Measurements from ENCODE around the gene ZBTB37.
"Not testable (repeated sequence)": the region's sequence is repeated elsewhere in the genome, so short reads cannot be mapped to it uniquely, and the experiment has no call there.

ZBTB37 gene

GRCh38 chr1:173868266-173869020 is at the start of gene ZBTB37:
TSS of gene ZBTB37 (plus strand) at chr1:173868380. CDS start at chr1:173870226, 1,846 bp downstream.
- peak; percentile 97 for DNase-seq

GRCh38 chr1:173818459-173818858 is 49.7 kb upstream of the ZBTB37 start:
- no peak for DNase-seq

DNA sequence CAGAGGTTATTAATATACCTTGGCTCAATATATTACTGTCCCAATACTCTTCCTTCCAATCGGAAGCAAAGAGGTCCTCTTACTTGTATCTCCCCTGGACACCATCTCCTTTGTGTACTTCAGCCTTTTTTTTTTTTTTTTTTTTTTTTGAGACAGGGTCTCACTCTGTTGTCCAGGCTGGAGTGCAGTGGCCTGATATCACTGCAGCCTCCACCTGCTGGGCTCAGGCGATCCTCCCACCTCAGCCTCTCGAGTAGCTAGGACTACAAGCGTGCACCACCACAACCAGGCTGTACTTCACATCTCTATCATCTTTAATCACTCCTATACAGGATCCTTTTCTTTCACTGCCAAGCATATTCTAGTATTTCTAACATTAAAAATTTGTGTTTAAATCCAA is 46.5 kb upstream of the ZBTB37 start:
- DNase-seq: no peak

- no peak for DNase-seq
Observed at GRCh38 chr1:173823781-173824314, 44.3 kb upstream of the ZBTB37 start.

- peak; percentile 94 for DNase-seq
Observed at GRCh38 chr1:173824315-173825081, 43.7 kb upstream of the ZBTB37 start, which contains the start of the genes CENPL and DARS2. TSS of gene CENPL (minus strand) at chr1:173824883. CDS start at chr1:173811299, 13,584 bp downstream. TSS of gene DARS2 (plus strand) at chr1:173824673. CDS start at chr1:173825230, 557 bp downstream.

- DNase-seq: no peak
Observed at GRCh38 chr1:173827611-173828010, 40.6 kb upstream of the ZBTB37 start.

DNA sequence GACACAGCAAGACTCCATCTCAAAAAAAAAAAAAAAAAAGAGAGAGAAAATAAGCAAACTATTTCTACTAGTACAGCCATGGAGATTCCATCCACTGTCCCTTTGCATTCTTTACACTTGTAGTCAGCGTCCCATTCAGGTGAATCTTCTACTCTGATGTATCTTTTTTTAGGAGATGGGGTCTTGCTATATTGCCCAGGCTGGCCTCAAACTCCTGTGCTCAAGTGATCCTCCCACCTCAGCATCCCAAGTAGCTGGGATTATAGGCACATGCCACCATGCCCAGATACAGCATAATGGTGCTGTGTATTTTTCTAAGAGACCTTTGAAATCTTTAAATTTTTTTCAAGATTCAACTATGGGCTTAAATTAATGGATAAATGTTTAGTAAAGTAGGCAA is 35.4 kb upstream of the ZBTB37 start:
- no peak for DNase-seq

DNA sequence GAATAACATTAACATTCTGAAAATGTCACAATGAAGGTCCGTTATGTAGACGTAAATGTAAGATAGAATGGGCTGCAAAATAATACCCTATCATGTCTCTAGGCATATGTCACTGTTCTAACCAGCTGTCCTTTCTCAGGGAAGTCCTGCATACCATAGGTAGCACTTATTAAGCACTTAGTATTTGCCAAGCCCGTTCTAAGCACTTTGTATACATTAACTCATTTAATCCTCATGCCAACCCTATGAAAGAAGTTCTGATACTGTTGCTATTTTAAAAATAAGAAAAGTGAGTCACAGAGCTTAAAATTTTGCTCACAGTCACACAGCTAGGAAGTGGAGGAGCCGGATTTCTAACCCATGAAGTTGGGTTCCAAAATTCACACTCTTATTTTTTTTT is 16.1 kb upstream of the ZBTB37 start:
- no peak for DNase-seq

DNA sequence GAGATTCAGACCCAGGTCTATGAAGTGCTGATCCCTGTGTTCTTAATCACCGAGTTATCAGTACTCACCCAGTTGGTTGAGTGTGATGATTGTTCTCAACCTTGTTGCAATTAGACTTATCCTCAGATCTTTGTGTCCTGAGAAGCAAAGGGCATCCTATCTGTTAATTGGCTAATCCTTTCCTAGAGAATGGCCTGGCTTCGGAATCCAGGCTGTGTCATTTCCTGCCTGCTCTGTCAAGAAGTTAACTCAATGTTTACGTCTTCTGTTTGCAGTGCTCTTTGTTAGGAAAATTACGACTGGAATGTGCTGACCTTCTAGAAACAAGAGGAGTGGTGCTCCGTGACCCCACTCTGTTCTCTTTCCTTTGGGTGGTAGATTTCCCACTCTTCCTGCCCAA is 15.1 kb upstream of the ZBTB37 start:
- DNase-seq: no peak

- no peak for DNase-seq
Observed at GRCh38 chr1:173856014-173856413, 12.2 kb upstream of the ZBTB37 start.

DNA sequence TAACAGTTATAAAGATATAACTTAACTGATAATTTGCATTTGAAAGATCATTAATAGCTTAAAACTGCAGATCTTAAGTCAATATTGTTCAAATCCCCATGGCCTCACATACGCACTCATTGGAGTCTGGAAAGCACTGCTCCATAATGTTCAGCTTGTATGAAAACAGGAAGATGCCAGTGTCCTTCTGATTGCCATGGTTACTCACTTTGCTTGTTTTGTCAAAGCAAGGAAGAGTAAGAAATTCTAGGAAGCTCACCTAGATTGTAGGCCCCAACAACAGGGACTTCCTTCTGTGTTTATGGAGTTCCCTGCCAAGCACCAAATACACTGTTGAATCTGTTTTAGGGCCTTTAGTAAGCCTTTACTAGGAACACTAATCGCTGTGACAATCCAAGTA is 11.3 kb upstream of the ZBTB37 start:
- no peak for DNase-seq

DNA sequence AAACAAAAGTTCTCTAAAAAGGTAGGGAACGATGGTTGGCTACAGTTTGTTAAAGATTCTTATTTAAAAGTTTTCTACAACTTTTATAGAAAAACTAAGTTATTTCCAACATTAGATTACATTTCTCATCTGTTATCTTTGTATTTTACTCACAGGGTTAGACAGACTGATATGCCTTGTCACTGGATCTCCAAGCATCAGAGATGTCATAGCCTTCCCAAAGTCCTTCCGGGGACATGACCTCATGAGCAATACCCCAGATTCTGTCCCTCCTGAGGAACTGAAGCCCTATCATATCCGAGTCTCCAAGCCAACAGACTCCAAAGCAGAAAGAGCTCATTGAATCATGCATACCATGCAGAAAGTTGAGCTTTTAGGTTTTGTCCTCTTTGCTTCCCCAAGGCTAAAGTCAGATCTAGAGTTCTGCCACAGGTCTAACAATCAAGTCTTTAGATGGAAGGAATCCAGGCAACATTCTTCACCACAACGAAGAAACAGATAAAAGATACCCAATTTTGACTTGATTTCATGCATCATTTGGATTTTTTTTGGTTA is 10.7 kb upstream of the ZBTB37 start:
- no peak for DNase-seq

DNA sequence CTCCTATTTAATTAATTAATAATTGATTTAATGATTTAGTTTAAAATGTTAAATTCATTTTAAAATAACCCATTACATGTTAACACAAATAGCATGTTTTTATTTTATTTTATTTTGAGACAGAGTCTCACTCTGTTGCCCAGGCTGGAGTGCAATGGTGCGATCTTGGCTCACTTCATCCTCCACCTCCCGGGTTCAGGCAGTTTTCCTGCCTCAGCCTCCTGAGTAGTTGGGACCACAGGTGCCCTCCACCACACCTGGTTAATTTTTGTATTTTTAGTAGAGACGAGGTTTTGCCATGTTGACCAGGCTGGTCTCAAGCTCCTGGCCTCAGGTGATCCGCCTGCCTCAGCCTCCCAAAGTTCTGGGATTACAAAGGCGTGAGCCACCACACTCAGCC is 8.6 kb upstream of the ZBTB37 start:
- not testable (repeated sequence) for DNase-seq

GRCh38 chr1:173860065-173860464 is 8.1 kb upstream of the ZBTB37 start:
- DNase-seq: no peak

- peak; percentile 83 for DNase-seq
Observed at GRCh38 chr1:173861731-173862145, 6.4 kb upstream of the ZBTB37 start.

DNA sequence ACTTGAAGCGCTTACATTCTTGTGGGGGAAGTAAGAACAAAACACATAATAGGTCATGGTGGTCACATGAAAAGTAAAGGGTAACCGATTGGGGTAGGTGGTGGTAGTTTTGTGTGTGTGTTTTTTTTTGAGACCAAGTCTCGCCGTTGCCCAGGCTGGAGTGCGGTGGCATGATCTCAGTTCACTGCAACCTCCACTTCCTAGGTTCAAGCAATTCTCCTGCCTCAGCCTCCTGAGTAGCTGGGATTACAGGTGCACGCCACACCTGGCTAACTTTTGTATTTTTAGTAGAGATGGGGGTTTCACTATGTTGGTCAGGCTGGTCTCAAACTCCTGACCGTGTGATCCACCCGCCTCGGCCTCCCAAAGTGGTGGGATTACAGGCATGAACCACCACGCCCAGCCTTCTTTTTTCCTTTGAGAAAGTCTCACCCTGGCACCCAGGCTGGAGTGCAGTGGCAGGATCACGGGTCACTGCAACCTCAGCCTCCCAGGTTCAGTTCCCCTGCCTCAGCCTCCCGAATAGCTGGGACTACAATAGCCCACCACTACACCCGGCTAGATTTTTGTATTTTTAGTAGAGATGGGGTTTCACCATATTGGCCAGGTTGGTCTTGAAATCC is 5.9 kb upstream of the ZBTB37 start:
- peak; percentile 83 for DNase-seq

GRCh38 chr1:173862769-173863223 is 5.4 kb upstream of the ZBTB37 start:
- no peak for DNase-seq

DNA sequence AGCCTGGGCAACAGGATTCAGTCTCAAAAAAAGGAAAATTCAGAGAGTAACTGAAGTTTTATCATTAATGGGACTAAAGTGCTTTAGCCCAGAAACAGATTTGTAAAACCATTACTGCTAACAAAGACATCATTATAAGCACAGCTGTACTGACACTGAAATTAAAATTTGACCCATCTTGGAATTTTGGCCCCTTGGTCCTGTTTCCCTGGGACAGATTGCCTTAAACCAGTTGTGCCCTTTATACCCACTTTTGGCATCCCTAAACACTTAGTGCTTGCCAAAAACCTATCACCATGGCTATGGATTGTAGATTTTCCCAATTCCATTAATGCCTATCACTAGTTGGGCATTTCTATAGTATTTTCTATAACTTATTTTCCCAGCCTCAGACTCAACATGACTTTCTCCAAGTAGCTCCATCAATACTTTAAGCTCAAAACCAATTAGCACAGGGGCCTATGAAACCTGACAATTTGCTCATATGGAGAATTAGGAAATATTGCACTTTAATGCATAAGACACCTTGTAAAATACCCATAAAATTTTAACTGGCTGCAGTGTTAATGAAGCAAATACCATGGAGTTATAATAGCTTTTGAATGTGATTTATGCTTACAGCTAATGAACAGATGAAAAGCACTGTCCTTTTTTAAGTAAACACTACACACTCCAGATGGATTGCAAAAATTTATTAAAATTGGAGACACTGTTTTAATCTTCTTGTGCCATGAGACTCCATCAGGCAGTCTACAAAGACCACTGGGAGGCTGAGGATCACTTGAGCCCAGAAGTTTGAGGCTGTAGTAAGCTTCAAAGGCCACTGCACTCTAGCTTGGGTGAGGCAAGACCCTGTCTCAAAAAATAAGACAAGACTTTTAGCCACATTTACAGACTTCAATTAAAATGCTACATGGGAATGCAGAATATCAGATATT is 4.7 kb upstream of the ZBTB37 start:
- DNase-seq: no peak

GRCh38 chr1:173864179-173864867 is 3.9 kb upstream of the ZBTB37 start:
- no peak for DNase-seq

- no peak for DNase-seq
Observed at GRCh38 chr1:173865468-173866164, 2.6 kb upstream of the ZBTB37 start.
